ENCODE results near the gene C21orf91.

The C21orf91 gene
- 77.8 to 94.7 reads per million in 2 donors for total RNA-seq

GRCh38 chr21:17819114-17819876 lies at the start of gene C21orf91:
Gene C21orf91 (minus strand): TSS chr21:17819356. CDS start chr21:17818318, 1,038 bp downstream.
- DNase-seq = peak; percentile 82

GRCh38 chr21:17866590-17866989 lies 47.4 kb upstream of the C21orf91 start:
- DNase-seq = no peak

GRCh38 chr21:17859661-17860060 lies 40.5 kb upstream of the C21orf91 start:
- no peak for DNase-seq

- DNase-seq = no peak
These were observed 39.6 kb upstream of the C21orf91 start for GRCh38 chr21:17858747-17859146.

- no peak for DNase-seq
These were observed 35.6 kb upstream of the C21orf91 start for GRCh38 chr21:17854745-17855144.

- DNase-seq = no peak
These were observed 34.5 kb upstream of the C21orf91 start for GRCh38 chr21:17853393-17854275.

GRCh38 chr21:17848228-17848627 lies 29.1 kb upstream of the C21orf91 start:
- DNase-seq = no peak

- no peak for DNase-seq
These were observed 21.9 kb upstream of the C21orf91 start for GRCh38 chr21:17841103-17841502.

GRCh38 chr21:17834639-17835354 lies 15.6 kb upstream of the C21orf91 start:
- DNase-seq = no peak

- DNase-seq = no peak
These were observed 10.3 kb upstream of the C21orf91 start for GRCh38 chr21:17829472-17829871.

GRCh38 chr21:17828223-17828622 lies 9.1 kb upstream of the C21orf91 start:
- no peak for DNase-seq

GRCh38 chr21:17823846-17824245 lies 4.7 kb upstream of the C21orf91 start:
- DNase-seq = no peak

GRCh38 chr21:17821121-17821520 lies 2.0 kb upstream of the C21orf91 start:
- no peak for DNase-seq

- DNase-seq = no peak
These were observed 697 bp upstream of the C21orf91 start for GRCh38 chr21:17819877-17820229.

GRCh38 chr21:17818186-17819113 lies 706 bp downstream of the C21orf91 start:
- DNase-seq = no peak

GRCh38 chr21:17813353-17813752 lies 5.8 kb downstream of the C21orf91 start:
- DNase-seq = no peak

GRCh38 chr21:17805966-17806365 lies 13.2 kb downstream of the C21orf91 start:
- DNase-seq = no peak

- no peak for DNase-seq
These were observed 15.6 kb downstream of the C21orf91 start for GRCh38 chr21:17803536-17803935.

- DNase-seq = no peak
These were observed 16.6 kb downstream of the C21orf91 start for GRCh38 chr21:17802572-17802971.

- no peak for DNase-seq
These were observed 19.6 kb downstream of the C21orf91 start for GRCh38 chr21:17799414-17800164.

GRCh38 chr21:17798796-17799195 lies 20.4 kb downstream of the C21orf91 start:
- no peak for DNase-seq
